Testis (tissue), 2 donors: Measurements from ENCODE around the gene DNMBP.

Experiments used
- CTCF ChIP-seq, 3 experiments: fragments of 450-650 bp in 2 of 3; fragments of 200-600 bp in 1 of 3; sonication (generic) in 1 of 3; IDR thresholded peaks; one replicate each; pipeline ENCODE4 v1.5.1; 2016 to 2019; ENCODE audit warnings: antibody characterized with exemption in 3 of 3, mild to moderate bottlenecking in 2 of 3, moderate library complexity in 1 of 3
- POLR2A ChIP-seq: fragments of 450-650 bp; IDR thresholded peaks from one replicate; pipeline ENCODE4 v1.6.1; 2017; ENCODE audit warnings: antibody characterized with exemption, mild to moderate bottlenecking, moderate library complexity

GRCh38 chr10:99958806-99959205 lies 50.9 kb downstream of the DNMBP start:
- TF ChIP-seq CTCF (IDR thresholded peaks at IDR 0.05) (no peak), POLR2A (no peak)
